HL-60 (cell line): ENCODE results near the gene MAMDC2.

Experiments used
- POLR2AphosphoS5 ChIP-seq: IDR thresholded peaks from 2 replicates; pipeline ENCODE4 v1.6.1; 2012; ENCODE audit warnings: low read depth
- SPI1 ChIP-seq: IDR thresholded peaks from 2 replicates; pipeline ENCODE4 v1.6.1; 2012; ENCODE audit warnings: low read depth, mild to moderate bottlenecking, borderline replicate concordance
- TF ChIP-seq, protein P1 (sequence below): IDR thresholded peaks from one replicate; pipeline ENCODE4 v1.5.1; 2011; ENCODE audit warnings: low read length, control low read depth, inconsistent platforms; ENCODE audit not compliant: insufficient read depth
- TF ChIP-seq, protein P2 (sequence below): IDR thresholded peaks from 2 replicates; pipeline ENCODE4 v1.6.1; 2012; ENCODE audit warnings: low read depth; ENCODE audit not compliant: insufficient replicate concordance

DNA sequence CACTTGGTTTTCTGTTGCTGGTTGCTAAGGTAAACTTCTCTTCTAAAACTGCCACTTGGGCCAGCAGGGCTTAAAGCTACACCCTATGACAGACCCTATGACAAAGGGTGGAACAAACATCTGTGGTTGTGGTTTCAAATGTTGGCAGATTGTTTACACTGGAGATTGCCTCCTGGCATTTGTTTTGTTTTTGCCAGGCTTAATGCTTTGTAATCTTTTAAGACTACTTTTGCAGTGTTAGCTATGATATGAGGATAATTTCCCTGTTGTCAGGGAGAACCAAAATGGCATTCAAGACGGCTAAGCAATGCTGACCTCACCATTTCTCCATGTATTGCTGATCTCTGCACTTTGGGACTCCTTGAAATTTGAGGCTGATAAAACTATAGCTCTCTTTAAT is 50.3 kb downstream of the MAMDC2 start:
- TF ChIP-seq, protein P1, sequence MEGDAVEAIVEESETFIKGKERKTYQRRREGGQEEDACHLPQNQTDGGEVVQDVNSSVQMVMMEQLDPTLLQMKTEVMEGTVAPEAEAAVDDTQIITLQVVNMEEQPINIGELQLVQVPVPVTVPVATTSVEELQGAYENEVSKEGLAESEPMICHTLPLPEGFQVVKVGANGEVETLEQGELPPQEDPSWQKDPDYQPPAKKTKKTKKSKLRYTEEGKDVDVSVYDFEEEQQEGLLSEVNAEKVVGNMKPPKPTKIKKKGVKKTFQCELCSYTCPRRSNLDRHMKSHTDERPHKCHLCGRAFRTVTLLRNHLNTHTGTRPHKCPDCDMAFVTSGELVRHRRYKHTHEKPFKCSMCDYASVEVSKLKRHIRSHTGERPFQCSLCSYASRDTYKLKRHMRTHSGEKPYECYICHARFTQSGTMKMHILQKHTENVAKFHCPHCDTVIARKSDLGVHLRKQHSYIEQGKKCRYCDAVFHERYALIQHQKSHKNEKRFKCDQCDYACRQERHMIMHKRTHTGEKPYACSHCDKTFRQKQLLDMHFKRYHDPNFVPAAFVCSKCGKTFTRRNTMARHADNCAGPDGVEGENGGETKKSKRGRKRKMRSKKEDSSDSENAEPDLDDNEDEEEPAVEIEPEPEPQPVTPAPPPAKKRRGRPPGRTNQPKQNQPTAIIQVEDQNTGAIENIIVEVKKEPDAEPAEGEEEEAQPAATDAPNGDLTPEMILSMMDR, result no peak
- TF ChIP-seq POLR2AphosphoS5 (no peak), SPI1 (no peak)
- TF ChIP-seq, protein P2, sequence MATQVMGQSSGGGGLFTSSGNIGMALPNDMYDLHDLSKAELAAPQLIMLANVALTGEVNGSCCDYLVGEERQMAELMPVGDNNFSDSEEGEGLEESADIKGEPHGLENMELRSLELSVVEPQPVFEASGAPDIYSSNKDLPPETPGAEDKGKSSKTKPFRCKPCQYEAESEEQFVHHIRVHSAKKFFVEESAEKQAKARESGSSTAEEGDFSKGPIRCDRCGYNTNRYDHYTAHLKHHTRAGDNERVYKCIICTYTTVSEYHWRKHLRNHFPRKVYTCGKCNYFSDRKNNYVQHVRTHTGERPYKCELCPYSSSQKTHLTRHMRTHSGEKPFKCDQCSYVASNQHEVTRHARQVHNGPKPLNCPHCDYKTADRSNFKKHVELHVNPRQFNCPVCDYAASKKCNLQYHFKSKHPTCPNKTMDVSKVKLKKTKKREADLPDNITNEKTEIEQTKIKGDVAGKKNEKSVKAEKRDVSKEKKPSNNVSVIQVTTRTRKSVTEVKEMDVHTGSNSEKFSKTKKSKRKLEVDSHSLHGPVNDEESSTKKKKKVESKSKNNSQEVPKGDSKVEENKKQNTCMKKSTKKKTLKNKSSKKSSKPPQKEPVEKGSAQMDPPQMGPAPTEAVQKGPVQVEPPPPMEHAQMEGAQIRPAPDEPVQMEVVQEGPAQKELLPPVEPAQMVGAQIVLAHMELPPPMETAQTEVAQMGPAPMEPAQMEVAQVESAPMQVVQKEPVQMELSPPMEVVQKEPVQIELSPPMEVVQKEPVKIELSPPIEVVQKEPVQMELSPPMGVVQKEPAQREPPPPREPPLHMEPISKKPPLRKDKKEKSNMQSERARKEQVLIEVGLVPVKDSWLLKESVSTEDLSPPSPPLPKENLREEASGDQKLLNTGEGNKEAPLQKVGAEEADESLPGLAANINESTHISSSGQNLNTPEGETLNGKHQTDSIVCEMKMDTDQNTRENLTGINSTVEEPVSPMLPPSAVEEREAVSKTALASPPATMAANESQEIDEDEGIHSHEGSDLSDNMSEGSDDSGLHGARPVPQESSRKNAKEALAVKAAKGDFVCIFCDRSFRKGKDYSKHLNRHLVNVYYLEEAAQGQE, result no peak
